ENCODE results near the gene PSIP1. TPM values are rescaled to one million over a fixed set of nuclear protein-coding genes. Genes with fewer than 3 reads are reported as not detected.
A peak's percentile ranks its signal among the peaks of the same experiment; 100 is the strongest.

The PSIP1 gene
- total RNA-seq, 1 experiment from 2014 or later: 67.8 TPM

- Histone ChIP-seq H3K9me3 (ENCODE audit: insufficient read depth, low read depth) (no peaks in the 10 kb centered on the region), H3F3A (ENCODE audit: insufficient read depth, low read depth) (no peaks in the 10 kb centered on the region; the same call in 1 of the 2 replicates), H3K4me2 (no peak overlapping the region), H4K20me1 (ENCODE audit: insufficient read depth) (no peaks in the 10 kb centered on the region), H3K36me3 (ENCODE audit: low read depth) (no peaks in the 10 kb centered on the region; the same call in 1 of the 2 replicates), H3K27me3 (ENCODE audit: insufficient read depth, low read depth) (no peaks in the 10 kb centered on the region), H2AFZ (no peak overlapping the region), H3K4me1 (replicated peaks; ENCODE audit: insufficient read depth) (no peaks in the 10 kb centered on the region), H3K79me2 (ENCODE audit: low read depth) (0 out of 2 replicates have a peak, but pooled peaks cover 3% of the 10 kb centered on the region), H3K27ac (no peak overlapping the region), H3K4me3 (no peak overlapping the region), H3K9me2 (ENCODE audit: insufficient read depth) (no peaks in the 10 kb centered on the region)
- no peak for DNase-seq
- TF ChIP-seq CTCF (conservative IDR thresholded peaks at IDR 0.05) (peak; percentile 53; the same call in 1 of the 2 replicates), EZH2 (IDR thresholded peaks at IDR 0.05; ENCODE audit: low read depth) (no peak)
- CTCF ChIA-PET: no interaction called here
- intact Hi-C loops (cut with micrococcal nuclease; ENCODE audit: unreplicated experiment): loop anchor here (5.0 kb wide), 1 partner anchor 121 kb away; no protein-coding TSS in a partner anchor
- no TSS peak for BruUV-seq (replicated peaks)
- POLR2A ChIA-PET (ENCODE audit: unreplicated experiment): no interaction called here
Observed at GRCh38 chr9:15485836-15486666, 24.7 kb downstream of the PSIP1 start.

- ChIA-PET POLR2A (ENCODE audit: unreplicated experiment) (no interaction called here), CTCF (no interaction called here)
- no peak overlapping the region for H2AFZ ChIP-seq
- DNase-seq: no peak
- H3K4me3 ChIP-seq: no peak overlapping the region
- H3F3A ChIP-seq (ENCODE audit: insufficient read depth, low read depth): no peaks in the 10 kb centered on the region; the same call in 1 of the 2 replicates
- H3K9me2 ChIP-seq (ENCODE audit: insufficient read depth): no peaks in the 10 kb centered on the region
- intact Hi-C loops (cut with micrococcal nuclease; ENCODE audit: unreplicated experiment): loop anchor here (5.0 kb wide), 1 partner anchor 122 kb away; no protein-coding TSS in a partner anchor
- no peak overlapping the region for H3K4me2 ChIP-seq
- H3K27ac ChIP-seq: no peak overlapping the region
- no TSS peak for BruUV-seq (replicated peaks)
- no peaks in the 10 kb centered on the region for H3K27me3 ChIP-seq (ENCODE audit: insufficient read depth, low read depth)
- no peaks in the 10 kb centered on the region for H3K9me3 ChIP-seq (ENCODE audit: insufficient read depth, low read depth)
- H4K20me1 ChIP-seq (ENCODE audit: insufficient read depth): no peaks in the 10 kb centered on the region
- H3K4me1 ChIP-seq (replicated peaks; ENCODE audit: insufficient read depth): no peaks in the 10 kb centered on the region
- no peaks in the 10 kb centered on the region; the same call in 1 of the 2 replicates for H3K36me3 ChIP-seq (ENCODE audit: low read depth)
- H3K79me2 ChIP-seq (ENCODE audit: low read depth): no peaks in the 10 kb centered on the region
- no peak for TF ChIP-seq CTCF (conservative IDR thresholded peaks at IDR 0.05)
- TF ChIP-seq EZH2 (IDR thresholded peaks at IDR 0.05; ENCODE audit: low read depth): no peak
Observed at GRCh38 chr9:15484802-15485201, 26.0 kb downstream of the PSIP1 start.

GRCh38 chr9:15482146-15482545 is 28.6 kb downstream of the PSIP1 start:
- H3F3A ChIP-seq (ENCODE audit: insufficient read depth, low read depth): no peaks in the 10 kb centered on the region; the same call in 1 of the 2 replicates
- no peaks in the 10 kb centered on the region for H3K9me2 ChIP-seq (ENCODE audit: insufficient read depth)
- POLR2A ChIA-PET (ENCODE audit: unreplicated experiment): no interaction called here
- H3K4me3 ChIP-seq: no peak overlapping the region
- no peaks in the 10 kb centered on the region for H3K9me3 ChIP-seq (ENCODE audit: insufficient read depth, low read depth)
- no peak overlapping the region for H3K27ac ChIP-seq
- H4K20me1 ChIP-seq (ENCODE audit: insufficient read depth): no peaks in the 10 kb centered on the region
- no peak for DNase-seq
- no TSS peak for BruUV-seq (replicated peaks)
- intact Hi-C loops (cut with micrococcal nuclease; ENCODE audit: unreplicated experiment): no loop called here
- no peak overlapping the region for H2AFZ ChIP-seq
- CTCF ChIA-PET: no interaction called here
- no peaks in the 10 kb centered on the region; the same call in 1 of the 2 replicates for H3K36me3 ChIP-seq (ENCODE audit: low read depth)
- no peaks in the 10 kb centered on the region for H3K4me1 ChIP-seq (replicated peaks; ENCODE audit: insufficient read depth)
- no peak overlapping the region for H3K4me2 ChIP-seq
- no peaks in the 10 kb centered on the region for H3K27me3 ChIP-seq (ENCODE audit: insufficient read depth, low read depth)
- no peaks in the 10 kb centered on the region for H3K79me2 ChIP-seq (ENCODE audit: low read depth)
- TF ChIP-seq EZH2 (IDR thresholded peaks at IDR 0.05; ENCODE audit: low read depth): no peak
- TF ChIP-seq CTCF (conservative IDR thresholded peaks at IDR 0.05): no peak

Measured in PC-9 (cell line).